Fibroblast of lung (primary cell): ENCODE results near the gene CD248.

Experiments used
- EZH2 ChIP-seq: IDR thresholded peaks from 2 replicates; pipeline ENCODE4 v1.5.1; 2012; ENCODE audit warnings: low read length, control low read depth, mild to moderate bottlenecking; ENCODE audit errors: missing control alignments
- TF ChIP-seq, protein P1 (sequence below), 2 donors: IDR thresholded peaks in 1 of 2; conservative IDR thresholded peaks in 1 of 2; 1 replicate in 1 of 2; 2 replicates in 1 of 2; pipeline ENCODE4 v1.5.1; 2011 to 2012; ENCODE audit warnings: low read length in 2 of 2, control low read depth in 1 of 2, inconsistent platforms in 1 of 2, low read depth in 1 of 2, mild to moderate bottlenecking in 1 of 2

DNA sequence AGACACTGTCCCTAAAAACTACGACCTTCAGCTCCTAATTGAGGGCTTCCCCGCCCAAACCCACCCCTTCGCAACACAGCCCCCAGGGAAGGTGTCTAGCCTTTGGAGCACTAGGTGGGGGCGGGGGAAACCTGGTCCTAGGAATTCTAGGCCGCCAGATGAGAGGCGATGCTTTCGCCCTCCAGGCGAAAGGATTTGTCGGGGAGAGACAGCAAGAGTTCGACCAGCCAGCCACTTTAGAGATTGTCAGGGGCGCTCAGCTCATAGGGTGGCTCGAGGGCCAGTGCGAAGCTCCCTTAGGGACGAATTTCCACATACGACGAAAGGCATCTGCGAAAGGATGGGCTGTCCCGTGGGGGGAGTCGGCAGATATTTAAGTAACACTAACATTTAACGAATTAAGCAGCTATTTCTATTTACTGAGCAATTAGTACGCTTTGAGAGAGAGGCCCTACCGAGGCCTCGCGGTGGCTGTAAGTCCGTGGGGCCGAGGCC lies 5.3 kb downstream of the CD248 start:
- TF ChIP-seq, protein P1, sequence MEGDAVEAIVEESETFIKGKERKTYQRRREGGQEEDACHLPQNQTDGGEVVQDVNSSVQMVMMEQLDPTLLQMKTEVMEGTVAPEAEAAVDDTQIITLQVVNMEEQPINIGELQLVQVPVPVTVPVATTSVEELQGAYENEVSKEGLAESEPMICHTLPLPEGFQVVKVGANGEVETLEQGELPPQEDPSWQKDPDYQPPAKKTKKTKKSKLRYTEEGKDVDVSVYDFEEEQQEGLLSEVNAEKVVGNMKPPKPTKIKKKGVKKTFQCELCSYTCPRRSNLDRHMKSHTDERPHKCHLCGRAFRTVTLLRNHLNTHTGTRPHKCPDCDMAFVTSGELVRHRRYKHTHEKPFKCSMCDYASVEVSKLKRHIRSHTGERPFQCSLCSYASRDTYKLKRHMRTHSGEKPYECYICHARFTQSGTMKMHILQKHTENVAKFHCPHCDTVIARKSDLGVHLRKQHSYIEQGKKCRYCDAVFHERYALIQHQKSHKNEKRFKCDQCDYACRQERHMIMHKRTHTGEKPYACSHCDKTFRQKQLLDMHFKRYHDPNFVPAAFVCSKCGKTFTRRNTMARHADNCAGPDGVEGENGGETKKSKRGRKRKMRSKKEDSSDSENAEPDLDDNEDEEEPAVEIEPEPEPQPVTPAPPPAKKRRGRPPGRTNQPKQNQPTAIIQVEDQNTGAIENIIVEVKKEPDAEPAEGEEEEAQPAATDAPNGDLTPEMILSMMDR (conservative IDR thresholded peaks at IDR 0.05 in 1 of 2, IDR thresholded peaks at IDR 0.05 in 1 of 2; ENCODE audit: low read depth in 1 of 2, low read length in 2 of 2): no peak
- TF ChIP-seq EZH2: no peak
